IMR-90 (cell line): ENCODE measurements around the gene RBMXL3. TPM values are rescaled to one million over a fixed set of nuclear protein-coding genes. Genes with fewer than 3 reads are reported as not detected.

ENCODE experiments used
- ATAC-seq: fragments of 200-7000 bp; cut with Tn5 transposase; 2 replicates; pipeline ENCODE4 v1.9.1; 2020; ENCODE audit warnings: low read depth, mild to moderate bottlenecking, moderate library complexity
- BruUV-seq: library from RNA; stranded (reverse); fragments of 400-500 nt; replicated peaks from 2 replicates; lab custom pipeline; 2021; lab: Mats Ljungman, UMichigan
- CTCF ChIA-PET: fragments of 300-600 bp; formaldehyde crosslinking; extraction: SDS; loops from one replicate; lab custom pipeline; 2021; ENCODE audit warnings: antibody characterized with exemption; lab: Yijun Ruan, JAX
- POLR2A ChIA-PET: fragments of 300-600 bp; sonication (Branson Sonifier 250); formaldehyde crosslinking; loops from one replicate; lab custom pipeline; 2022; ENCODE audit warnings: antibody characterized with exemption; ENCODE audit not compliant: unreplicated experiment; lab: Charles Lee
- DNase-seq: peaks from one replicate; pipeline ENCODE4 v3.0.0; 2013
- H2AFZ ChIP-seq: replicated peaks from 2 replicates; pipeline ENCODE3; 2013; ENCODE audit warnings: low read length, mild to moderate bottlenecking; ENCODE audit not compliant: poor library complexity
- H2AK5ac ChIP-seq: 2 replicates; pipeline ENCODE4 v1.6.1; 2013; ENCODE audit warnings: low read depth, low read length, inconsistent platforms
- H2AK9ac ChIP-seq: replicated peaks from 2 replicates; pipeline ENCODE3; 2013; ENCODE audit warnings: mild to moderate bottlenecking, low read depth, low read length, moderate library complexity; ENCODE audit not compliant: poor library complexity
- H2BK120ac ChIP-seq: 2 replicates; pipeline ENCODE4 v1.6.1; 2013; ENCODE audit warnings: low read depth, low read length, inconsistent platforms
- H2BK15ac ChIP-seq: 3 replicates; pipeline ENCODE4 v1.6.1; 2013; ENCODE audit warnings: low read depth, low read length, inconsistent platforms
- H2BK20ac ChIP-seq: 2 replicates; pipeline ENCODE4 v1.6.1; 2013; ENCODE audit warnings: low read depth, mild to moderate bottlenecking, inconsistent platforms, low read length, moderate library complexity
- H2BK5ac ChIP-seq: 2 replicates; pipeline ENCODE4 v1.6.1; 2013; ENCODE audit warnings: mild to moderate bottlenecking, low read depth, low read length, inconsistent platforms; ENCODE audit not compliant: poor library complexity, severe bottlenecking
- H3K14ac ChIP-seq: replicated peaks from 2 replicates; pipeline ENCODE4 v1.6.1; 2013; ENCODE audit warnings: low read depth, low read length, inconsistent platforms
- H3K18ac ChIP-seq: 2 replicates; pipeline ENCODE4 v1.6.1; 2013; ENCODE audit warnings: low read depth, low read length, control low read depth
- H3K23ac ChIP-seq: 2 replicates; pipeline ENCODE4 v1.6.1; 2013; ENCODE audit warnings: low read depth, low read length, inconsistent platforms
- H3K27ac ChIP-seq: 2 replicates; pipeline ENCODE4 v1.5.1; 2013; ENCODE audit warnings: mild to moderate bottlenecking, control low read depth, low read length; ENCODE audit not compliant: insufficient read depth
- H3K27me3 ChIP-seq: 2 replicates; pipeline ENCODE4 v1.6.1; 2013; ENCODE audit warnings: low read length; ENCODE audit not compliant: control insufficient read depth, insufficient read depth
- H3K36me3 ChIP-seq: 2 replicates; pipeline ENCODE4 v1.6.1; 2013; ENCODE audit warnings: low read length, mixed read lengths; ENCODE audit not compliant: control insufficient read depth, insufficient read depth
- H3K4ac ChIP-seq: 2 replicates; pipeline ENCODE4 v1.6.1; 2013; ENCODE audit warnings: low read depth, low read length, inconsistent platforms
- H3K4me1 ChIP-seq: 2 replicates; pipeline ENCODE4 v1.6.1; 2013; ENCODE audit warnings: low read length, mixed read lengths; ENCODE audit not compliant: control insufficient read depth, insufficient read depth
- H3K4me2 ChIP-seq: 2 replicates; pipeline ENCODE4 v1.6.1; 2013; ENCODE audit warnings: low read depth, mild to moderate bottlenecking, control low read depth, low read length, moderate library complexity
- H3K4me3 ChIP-seq: 2 replicates; pipeline ENCODE4 v1.5.1; 2013; ENCODE audit warnings: low read depth, mild to moderate bottlenecking, control low read depth, low read length, moderate library complexity; ENCODE audit not compliant: insufficient read depth
- H3K56ac ChIP-seq: 2 replicates; pipeline ENCODE4 v1.6.1; 2013; ENCODE audit warnings: low read length, inconsistent platforms; ENCODE audit not compliant: insufficient read depth; ENCODE audit errors: extremely low read depth
- H3K79me1 ChIP-seq, 2 experiments: 2 replicates each; pipeline ENCODE4 v1.6.1; 2013; ENCODE audit warnings: low read length in 2 of 2, inconsistent platforms in 1 of 2, low read depth in 1 of 2
- H3K9ac ChIP-seq: 2 replicates; pipeline ENCODE4 v1.6.1; 2013; ENCODE audit warnings: low read depth, low read length, control low read depth
- H3K9me1 ChIP-seq: 2 replicates; pipeline ENCODE4 v1.6.1; 2013; ENCODE audit warnings: low read length, inconsistent platforms; ENCODE audit not compliant: insufficient read depth
- H3K9me3 ChIP-seq: 2 replicates; pipeline ENCODE4 v1.6.1; 2013; ENCODE audit warnings: low read length; ENCODE audit not compliant: control insufficient read depth, insufficient read depth
- H4K20me1 ChIP-seq: 2 replicates; pipeline ENCODE4 v1.6.1; 2013; ENCODE audit warnings: low read length, inconsistent platforms; ENCODE audit not compliant: insufficient read depth
- H4K5ac ChIP-seq: 2 replicates; pipeline ENCODE4 v1.6.1; 2013; ENCODE audit warnings: mild to moderate bottlenecking, low read depth, low read length, control low read depth
- H4K8ac ChIP-seq, 2 experiments: 2 replicates each; pipeline ENCODE4 v1.6.1; 2013; ENCODE audit warnings: low read depth in 2 of 2, low read length in 2 of 2, control low read depth in 1 of 2, inconsistent platforms in 1 of 2
- H4K91ac ChIP-seq: 2 replicates; pipeline ENCODE4 v1.6.1; 2013; ENCODE audit warnings: low read depth, low read length, inconsistent platforms; ENCODE audit not compliant: insufficient read depth
- CEBPB ChIP-seq: IDR thresholded peaks from 2 replicates; pipeline ENCODE4 v1.6.1; 2012; ENCODE audit warnings: low read depth, low read length, improper control_type of control experiment
- MAZ ChIP-seq: IDR thresholded peaks from 2 replicates; pipeline ENCODE4 v1.6.1; 2012; ENCODE audit warnings: low read depth, mild to moderate bottlenecking, low read length, improper control_type of control experiment, moderate library complexity, borderline replicate concordance
- RAD21 ChIP-seq: IDR thresholded peaks from 2 replicates; pipeline ENCODE4 v1.6.1; 2012; ENCODE audit warnings: low read length, improper control_type of control experiment
- SMC3 ChIP-seq: fragments of 150-350 bp; IDR thresholded peaks from 2 replicates; pipeline ENCODE4 v1.6.1; 2016; ENCODE audit warnings: low read depth, mild to moderate bottlenecking, antibody characterized with exemption, low read length, moderate library complexity
- WGBS, 2 experiments: methylation state at CpG; one replicate each; pipeline versions ENCODE4 v1.1.5 to v1.1.7; 2013; ENCODE audit warnings: missing lambda C conversion rate in 2 of 2; ENCODE audit not compliant: insufficient read length in 1 of 2; ENCODE audit errors: extremely low coverage in 2 of 2; 5-methylcytosine and 5-hydroxymethylcytosine counted together
- dilution Hi-C: fragments of 300-500 bp; cut with HindIII; formaldehyde crosslinking; loops from one replicate; pipeline ENCODE4 v1.14.3; 2018; ENCODE audit warnings: low sequenced_read_pairs; ENCODE audit not compliant: unreplicated experiment
- in situ Hi-C: fragments of 300-500 bp; cut with MboI; formaldehyde crosslinking; loops from 3 replicates; pipeline ENCODE4 v1.14.3; 2019; ENCODE audit warnings: low sequenced_read_pairs, inconsistent platforms, mixed read lengths
- intact Hi-C: fragments of 100-400 bp; cut with micrococcal nuclease; formaldehyde crosslinking; loops from 2 replicates; pipeline ENCODE4 v1.10.0; 2022
- polyA plus RNA-seq, 3 experiments: library from polyadenylated mRNA; depleted of rRNA; stranded (reverse); fragments of >200 nt; gene quantifications; 2 replicates each; pipeline ENCODE4 v1.2.3, GENCODE V29; 2012; ENCODE audit warnings: low replicate concordance in 1 of 3
- total RNA-seq: library from RNA; depleted of rRNA; stranded (reverse); fragments of >200 nt; gene quantifications from 2 replicates; pipeline ENCODE4 v1.2.3, GENCODE V29; 2012

RBMXL3 gene
- total and polyA plus RNA-seq, 2 of the 4 experiments (the other 2 are of a cell fraction), result not detected

DNA sequence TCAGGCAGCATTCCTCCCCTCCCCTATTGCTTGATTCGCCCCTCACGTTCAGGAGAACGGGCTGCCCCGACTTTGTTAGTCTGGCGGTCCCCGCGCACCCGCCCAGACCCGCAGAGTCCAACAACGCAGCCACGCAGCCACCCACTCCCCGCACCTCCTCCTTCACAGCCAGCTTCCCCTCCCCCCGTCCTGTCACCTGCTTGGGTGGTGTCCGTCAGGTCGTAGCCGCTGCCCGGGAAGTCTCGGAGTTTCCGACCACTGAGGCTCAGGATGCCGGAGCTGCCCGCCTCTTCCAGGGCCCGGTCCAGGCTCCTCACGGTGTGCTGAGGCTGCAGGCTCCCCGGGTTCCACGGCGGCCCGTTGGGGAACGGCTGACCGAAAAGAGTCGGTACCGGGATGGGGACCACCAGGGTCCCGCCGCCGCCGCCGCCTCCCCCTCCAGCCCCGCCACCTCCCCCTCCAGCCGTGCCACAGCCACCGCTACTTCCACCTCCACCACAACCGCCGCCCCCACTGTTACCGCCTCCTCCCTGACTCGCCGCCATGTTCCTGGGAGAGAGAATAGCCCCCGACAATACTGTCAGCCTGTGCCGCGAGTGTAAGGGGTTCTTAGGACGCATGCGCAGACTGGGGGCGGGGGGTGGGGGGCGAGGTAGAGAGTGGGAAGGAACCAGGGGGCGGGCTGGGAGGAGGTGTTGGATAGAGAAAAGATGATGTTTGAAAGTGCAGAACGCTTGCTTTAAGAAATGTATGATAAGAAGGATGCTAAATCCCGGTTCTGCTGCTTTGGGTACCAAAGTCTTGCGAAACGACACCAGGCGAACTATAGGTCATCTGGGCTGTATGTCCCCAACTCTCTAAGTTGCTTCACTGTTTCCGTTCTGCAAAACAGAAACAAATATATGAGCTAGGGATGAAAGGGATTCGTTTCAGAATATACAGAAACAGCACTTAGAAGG is 44.6 kb downstream of the RBMXL3 start, which contains the start of gene LRCH2:
TSS of gene LRCH2 (minus strand) at position 600 of the 959 bp plus-strand sequence. CDS start at position 545, 55 bp downstream.
- Histone ChIP-seq H3K18ac (peak within 1 kb of the TSS; percentile 68), H4K20me1 (peaks cover 3% of the 10 kb centered on the region; the same call in 1 of the 2 replicates), H3K27me3 (no peaks in the 10 kb centered on the region; the same call in 1 of the 2 replicates), H3K9ac (peak within 1 kb of the TSS; percentile 87), H4K8ac (peak within 1 kb of the TSS; percentile 12 to 27; a peak in 2 of 4 replicates), H3K4me1 (0 out of 2 replicates have a peak, but pooled peaks cover 2% of the 10 kb centered on the region), H2BK120ac (peak within 1 kb of the TSS; percentile 51; the same call in 1 of the 2 replicates), H2AK9ac (peak within 1 kb of the TSS; percentile 71), H3K4me3 (peak within 1 kb of the TSS; percentile 89), H3K14ac (peak within 1 kb of the TSS; percentile 73), H3K4me2 (peak within 1 kb of the TSS; percentile 97), H3K9me1 (no peaks in the 10 kb centered on the region), H3K56ac (peak within 1 kb of the TSS; percentile 24; the same call in 1 of the 2 replicates), H3K27ac (peak within 1 kb of the TSS; percentile 90), H2BK20ac (peak within 1 kb of the TSS; percentile 8; the same call in 1 of the 2 replicates), H4K5ac (peak within 1 kb of the TSS; percentile 77), H3K9me3 (no peaks in the 10 kb centered on the region), H2AFZ (peak within 1 kb of the TSS; percentile 93), H3K23ac (peak within 1 kb of the TSS; percentile 96), H3K79me1 (peaks cover 4 to 12% of the 10 kb centered on the region in 2 experiments; a peak in 3 of 4 replicates), H2AK5ac (peak within 1 kb of the TSS; percentile 58; the same call in 1 of the 2 replicates), H4K91ac (peak within 1 kb of the TSS; percentile 77), H3K4ac (peak within 1 kb of the TSS; percentile 60), H2BK15ac (no peak within 1 kb of the TSS; the same call in 2 of the 3 replicates), H3K36me3 (no peaks in the 10 kb centered on the region), H2BK5ac (peak within 1 kb of the TSS; percentile 42)
- WGBS, 2 experiments, result 31% methylated on average over 10 of the region's 59 CpGs; no CpG with 5 or more reads in 1 of the 2 experiments
- POLR2A ChIA-PET, result no interaction called here
- peak; percentile 41 for DNase-seq
- ATAC-seq, result peak; percentile 82
- CTCF ChIA-PET, result no interaction called here
- TF ChIP-seq RAD21 (no peak), CEBPB (peak; percentile 79), MAZ (peak; percentile 10; the same call in 1 of the 2 replicates), SMC3 (no peak)
- BruUV-seq, result no TSS peak
- intact Hi-C loops (loop anchor here (5.0 kb wide), 1 partner anchor 329 kb away; the partner anchor contains the start of gene PLS3), dilution Hi-C loops (no loop called here), in situ Hi-C loops (no loop called here)
